GM12864 (cell line): ENCODE results near the gene ST6GALNAC3.

Source experiments
- DNase-seq: peaks from one replicate; pipeline ENCODE4 v3.0.0-alpha.2; 2011; ENCODE audit warnings: low read depth
- H3K4me3 ChIP-seq: 2 replicates; pipeline ENCODE4 v1.5.1; 2011; ENCODE audit warnings: mild to moderate bottlenecking, low read depth, low read length, control low read depth
- CTCF ChIP-seq: IDR thresholded peaks from 2 replicates; pipeline ENCODE4 v1.5.1; 2011; ENCODE audit warnings: low read depth, mild to moderate bottlenecking, moderate library complexity, low read length, control low read depth, inconsistent platforms; ENCODE audit errors: missing control alignments

Gene ST6GALNAC3

GRCh38 chr1:76146184-76146583 is 71.6 kb downstream of the ST6GALNAC3 start:
- no peak for DNase-seq
- no peak overlapping the region for H3K4me3 ChIP-seq
- no peak for TF ChIP-seq CTCF

GRCh38 chr1:76147917-76148316 is 73.4 kb downstream of the ST6GALNAC3 start:
- no peak for DNase-seq
- H3K4me3 ChIP-seq: no peak overlapping the region
- no peak for TF ChIP-seq CTCF

- no peak overlapping the region for H3K4me3 ChIP-seq
- no peak for TF ChIP-seq CTCF
- DNase-seq: no peak
Measured at GRCh38 chr1:76148460-76148859, 73.9 kb downstream of the ST6GALNAC3 start.

GRCh38 chr1:76153841-76154205 is 79.3 kb downstream of the ST6GALNAC3 start:
- TF ChIP-seq CTCF: no peak
- no peak overlapping the region for H3K4me3 ChIP-seq
- no peak for DNase-seq

- peak overlapping the region; percentile 33 for H3K4me3 ChIP-seq
- peak; percentile 98 for TF ChIP-seq CTCF
- DNase-seq: no peak
Measured at GRCh38 chr1:76154206-76154956, 79.8 kb downstream of the ST6GALNAC3 start.

- DNase-seq: no peak
- H3K4me3 ChIP-seq: no peak overlapping the region
- TF ChIP-seq CTCF: no peak
Measured at GRCh38 chr1:76156987-76157386, 82.4 kb downstream of the ST6GALNAC3 start.

GRCh38 chr1:76158126-76158525 is 83.6 kb downstream of the ST6GALNAC3 start:
- no peak for DNase-seq
- TF ChIP-seq CTCF: no peak
- no peak overlapping the region for H3K4me3 ChIP-seq
